Endothelial cell (in vitro differentiated cells): ENCODE results near the gene TMEM123. TPM values are rescaled to one million over a fixed set of nuclear protein-coding genes. Genes with fewer than 3 reads are reported as not detected.

ENCODE experiments used
- DNase-seq: peaks from one replicate; pipeline ENCODE4 v3.0.0; 2021; ENCODE audit warnings: low spot score
- H3K27ac Mint-ChIP-seq: one replicate; pipeline ENCODE4 v1.8.0; 2021; ENCODE audit warnings: mixed read lengths, inconsistent platforms; ENCODE audit not compliant: unreplicated experiment
- H3K27me3 Mint-ChIP-seq: one replicate; pipeline ENCODE4 v1.8.0; 2021; ENCODE audit warnings: mild to moderate bottlenecking, moderate library complexity, mixed read lengths, inconsistent platforms; ENCODE audit not compliant: unreplicated experiment
- H3K36me3 Mint-ChIP-seq: one replicate; pipeline ENCODE4 v1.8.0; 2021; ENCODE audit warnings: mild to moderate bottlenecking, low read depth, mixed read lengths, inconsistent platforms; ENCODE audit not compliant: unreplicated experiment
- H3K4me1 Mint-ChIP-seq: one replicate; pipeline ENCODE4 v1.8.0; 2021; ENCODE audit warnings: mild to moderate bottlenecking, mixed read lengths, inconsistent platforms; ENCODE audit not compliant: unreplicated experiment
- H3K4me3 Mint-ChIP-seq: one replicate; pipeline ENCODE4 v1.8.0; 2021; ENCODE audit warnings: mild to moderate bottlenecking, mixed read lengths, inconsistent platforms; ENCODE audit not compliant: unreplicated experiment
- H3K9me3 Mint-ChIP-seq: one replicate; pipeline ENCODE4 v1.8.0; 2021; ENCODE audit warnings: mixed read lengths, inconsistent platforms; ENCODE audit not compliant: unreplicated experiment
- CTCF ChIP-seq: fragments of 200-600 bp; sonication (generic); IDR thresholded peaks from one replicate; pipeline ENCODE4 v1.5.0; 2021; ENCODE audit warnings: antibody characterized with exemption; ENCODE audit not compliant: unreplicated experiment
- total RNA-seq: library from RNA; stranded (reverse); fragmentation: NEBNext Ultra II Directional; extraction: Animal tissue kit (Norgen Biotek cat#: 25700); gene quantifications from one replicate; pipeline ENCODE4 v1.2.1, GENCODE V29; 2021; ENCODE audit not compliant: unreplicated experiment

TMEM123 gene
- total RNA-seq, 1 donor from 2014 or later = 142 TPM

- TF ChIP-seq CTCF = no peak
- H3K27ac Mint-ChIP-seq = no peak overlapping the region
- peaks cover 3% of the 10 kb centered on the region for H3K27me3 Mint-ChIP-seq
- DNase-seq = no peak
- no peak overlapping the region for H3K4me3 Mint-ChIP-seq
- no peaks in the 10 kb centered on the region for H3K9me3 Mint-ChIP-seq
- H3K36me3 Mint-ChIP-seq = peaks cover 8% of the 10 kb centered on the region
- H3K4me1 Mint-ChIP-seq = peaks cover 12% of the 10 kb centered on the region
These were observed 44.2 kb downstream of the TMEM123 start for GRCh38 chr11:102408339-102408738.

- TF ChIP-seq CTCF = no peak
- peaks cover 8% of the 10 kb centered on the region for H3K36me3 Mint-ChIP-seq
These were observed 44.7 kb downstream of the TMEM123 start for GRCh38 chr11:102407901-102408300.

GRCh38 chr11:102406099-102406498 is 46.5 kb downstream of the TMEM123 start:
- Mint-ChIP-seq H3K36me3 (peaks cover 8% of the 10 kb centered on the region), H3K9me3 (no peaks in the 10 kb centered on the region)

More at GRCh38 chr11:102407901-102408300, 44.7 kb downstream of the TMEM123 start:
- no peaks in the 10 kb centered on the region for H3K9me3 Mint-ChIP-seq
- H3K27me3 Mint-ChIP-seq = peaks cover 3% of the 10 kb centered on the region
- H3K4me3 Mint-ChIP-seq = no peak overlapping the region
- no peak overlapping the region for H3K27ac Mint-ChIP-seq
- H3K4me1 Mint-ChIP-seq = peaks cover 12% of the 10 kb centered on the region
- DNase-seq = no peak

GRCh38 chr11:102405501-102405900 is 47.1 kb downstream of the TMEM123 start:
- H3K27me3 Mint-ChIP-seq = peaks cover 3% of the 10 kb centered on the region
- no peak overlapping the region for H3K27ac Mint-ChIP-seq
- DNase-seq = no peak
- H3K36me3 Mint-ChIP-seq = peaks cover 8% of the 10 kb centered on the region
- H3K9me3 Mint-ChIP-seq = no peaks in the 10 kb centered on the region
- no peak overlapping the region for H3K4me3 Mint-ChIP-seq
- TF ChIP-seq CTCF = no peak
- peaks cover 11% of the 10 kb centered on the region for H3K4me1 Mint-ChIP-seq

More at GRCh38 chr11:102406099-102406498, 46.5 kb downstream of the TMEM123 start:
- DNase-seq = no peak
- no peak for TF ChIP-seq CTCF
- H3K4me1 Mint-ChIP-seq = peaks cover 12% of the 10 kb centered on the region
- H3K27me3 Mint-ChIP-seq = peaks cover 3% of the 10 kb centered on the region
- H3K4me3 Mint-ChIP-seq = no peak overlapping the region
- no peak overlapping the region for H3K27ac Mint-ChIP-seq

GRCh38 chr11:102402548-102402947 is 50.0 kb downstream of the TMEM123 start:
- H3K4me3 Mint-ChIP-seq = no peak overlapping the region
- no peak overlapping the region for H3K27ac Mint-ChIP-seq
- peaks cover 1% of the 10 kb centered on the region for H3K27me3 Mint-ChIP-seq
- H3K9me3 Mint-ChIP-seq = no peaks in the 10 kb centered on the region
- peaks cover 6% of the 10 kb centered on the region for H3K36me3 Mint-ChIP-seq
- no peak for DNase-seq
- peaks cover 9% of the 10 kb centered on the region for H3K4me1 Mint-ChIP-seq
- no peak for TF ChIP-seq CTCF
